IMR-90 (cell line): ENCODE measurements around the gene ZRSR2. TPM values are rescaled to one million over a fixed set of nuclear protein-coding genes. Genes with fewer than 3 reads are reported as not detected.

ENCODE experiments used
- ATAC-seq: fragments of 200-7000 bp; cut with Tn5 transposase; 2 replicates; pipeline ENCODE4 v1.9.1; 2020; ENCODE audit warnings: low read depth, mild to moderate bottlenecking, moderate library complexity
- BruUV-seq: library from RNA; stranded (reverse); fragments of 400-500 nt; replicated peaks from 2 replicates; lab custom pipeline; 2021; lab: Mats Ljungman, UMichigan
- CTCF ChIA-PET: fragments of 300-600 bp; formaldehyde crosslinking; extraction: SDS; loops from one replicate; lab custom pipeline; 2021; ENCODE audit warnings: antibody characterized with exemption; lab: Yijun Ruan, JAX
- POLR2A ChIA-PET: fragments of 300-600 bp; sonication (Branson Sonifier 250); formaldehyde crosslinking; loops from one replicate; lab custom pipeline; 2022; ENCODE audit warnings: antibody characterized with exemption; ENCODE audit not compliant: unreplicated experiment; lab: Charles Lee
- DNase-seq: peaks from one replicate; pipeline ENCODE4 v3.0.0; 2013
- H2AFZ ChIP-seq: replicated peaks from 2 replicates; pipeline ENCODE3; 2013; ENCODE audit warnings: low read length, mild to moderate bottlenecking; ENCODE audit not compliant: poor library complexity
- H2AK5ac ChIP-seq: 2 replicates; pipeline ENCODE4 v1.6.1; 2013; ENCODE audit warnings: low read depth, low read length, inconsistent platforms
- H2AK9ac ChIP-seq: replicated peaks from 2 replicates; pipeline ENCODE3; 2013; ENCODE audit warnings: mild to moderate bottlenecking, low read depth, low read length, moderate library complexity; ENCODE audit not compliant: poor library complexity
- H2BK120ac ChIP-seq: 2 replicates; pipeline ENCODE4 v1.6.1; 2013; ENCODE audit warnings: low read depth, low read length, inconsistent platforms
- H2BK15ac ChIP-seq: 3 replicates; pipeline ENCODE4 v1.6.1; 2013; ENCODE audit warnings: low read depth, low read length, inconsistent platforms
- H2BK20ac ChIP-seq: 2 replicates; pipeline ENCODE4 v1.6.1; 2013; ENCODE audit warnings: low read depth, mild to moderate bottlenecking, inconsistent platforms, low read length, moderate library complexity
- H2BK5ac ChIP-seq: 2 replicates; pipeline ENCODE4 v1.6.1; 2013; ENCODE audit warnings: mild to moderate bottlenecking, low read depth, low read length, inconsistent platforms; ENCODE audit not compliant: poor library complexity, severe bottlenecking
- H3K14ac ChIP-seq: replicated peaks from 2 replicates; pipeline ENCODE4 v1.6.1; 2013; ENCODE audit warnings: low read depth, low read length, inconsistent platforms
- H3K18ac ChIP-seq: 2 replicates; pipeline ENCODE4 v1.6.1; 2013; ENCODE audit warnings: low read depth, low read length, control low read depth
- H3K23ac ChIP-seq: 2 replicates; pipeline ENCODE4 v1.6.1; 2013; ENCODE audit warnings: low read depth, low read length, inconsistent platforms
- H3K27ac ChIP-seq: 2 replicates; pipeline ENCODE4 v1.5.1; 2013; ENCODE audit warnings: mild to moderate bottlenecking, control low read depth, low read length; ENCODE audit not compliant: insufficient read depth
- H3K27me3 ChIP-seq: 2 replicates; pipeline ENCODE4 v1.6.1; 2013; ENCODE audit warnings: low read length; ENCODE audit not compliant: control insufficient read depth, insufficient read depth
- H3K36me3 ChIP-seq: 2 replicates; pipeline ENCODE4 v1.6.1; 2013; ENCODE audit warnings: low read length, mixed read lengths; ENCODE audit not compliant: control insufficient read depth, insufficient read depth
- H3K4ac ChIP-seq: 2 replicates; pipeline ENCODE4 v1.6.1; 2013; ENCODE audit warnings: low read depth, low read length, inconsistent platforms
- H3K4me1 ChIP-seq: 2 replicates; pipeline ENCODE4 v1.6.1; 2013; ENCODE audit warnings: low read length, mixed read lengths; ENCODE audit not compliant: control insufficient read depth, insufficient read depth
- H3K4me2 ChIP-seq: 2 replicates; pipeline ENCODE4 v1.6.1; 2013; ENCODE audit warnings: low read depth, mild to moderate bottlenecking, control low read depth, low read length, moderate library complexity
- H3K4me3 ChIP-seq: 2 replicates; pipeline ENCODE4 v1.5.1; 2013; ENCODE audit warnings: low read depth, mild to moderate bottlenecking, control low read depth, low read length, moderate library complexity; ENCODE audit not compliant: insufficient read depth
- H3K56ac ChIP-seq: 2 replicates; pipeline ENCODE4 v1.6.1; 2013; ENCODE audit warnings: low read length, inconsistent platforms; ENCODE audit not compliant: insufficient read depth; ENCODE audit errors: extremely low read depth
- H3K79me1 ChIP-seq, 2 experiments: 2 replicates each; pipeline ENCODE4 v1.6.1; 2013; ENCODE audit warnings: low read length in 2 of 2, inconsistent platforms in 1 of 2, low read depth in 1 of 2
- H3K9ac ChIP-seq: 2 replicates; pipeline ENCODE4 v1.6.1; 2013; ENCODE audit warnings: low read depth, low read length, control low read depth
- H3K9me1 ChIP-seq: 2 replicates; pipeline ENCODE4 v1.6.1; 2013; ENCODE audit warnings: low read length, inconsistent platforms; ENCODE audit not compliant: insufficient read depth
- H3K9me3 ChIP-seq: 2 replicates; pipeline ENCODE4 v1.6.1; 2013; ENCODE audit warnings: low read length; ENCODE audit not compliant: control insufficient read depth, insufficient read depth
- H4K20me1 ChIP-seq: 2 replicates; pipeline ENCODE4 v1.6.1; 2013; ENCODE audit warnings: low read length, inconsistent platforms; ENCODE audit not compliant: insufficient read depth
- H4K5ac ChIP-seq: 2 replicates; pipeline ENCODE4 v1.6.1; 2013; ENCODE audit warnings: mild to moderate bottlenecking, low read depth, low read length, control low read depth
- H4K8ac ChIP-seq, 2 experiments: 2 replicates each; pipeline ENCODE4 v1.6.1; 2013; ENCODE audit warnings: low read depth in 2 of 2, low read length in 2 of 2, control low read depth in 1 of 2, inconsistent platforms in 1 of 2
- H4K91ac ChIP-seq: 2 replicates; pipeline ENCODE4 v1.6.1; 2013; ENCODE audit warnings: low read depth, low read length, inconsistent platforms; ENCODE audit not compliant: insufficient read depth
- BHLHE40 ChIP-seq: fragments of 150-350 bp; IDR thresholded peaks from 2 replicates; pipeline ENCODE4 v1.6.1; 2016; ENCODE audit warnings: mild to moderate bottlenecking, low read depth, low read length
- CEBPB ChIP-seq: IDR thresholded peaks from 2 replicates; pipeline ENCODE4 v1.6.1; 2012; ENCODE audit warnings: low read depth, low read length, improper control_type of control experiment
- CHD1 ChIP-seq: IDR thresholded peaks from 2 replicates; pipeline ENCODE4 v1.6.1; 2012; ENCODE audit warnings: low read depth, low read length, improper control_type of control experiment
- FOS ChIP-seq: fragments of 150-350 bp; IDR thresholded peaks from 2 replicates; pipeline ENCODE4 v1.6.1; 2016; ENCODE audit warnings: low read depth, low read length
- MAFK ChIP-seq: IDR thresholded peaks from 2 replicates; pipeline ENCODE4 v1.6.1; 2012; ENCODE audit warnings: low read depth, low read length, improper control_type of control experiment
- NFE2L2 ChIP-seq: fragments of 150-350 bp; IDR thresholded peaks from 2 replicates; pipeline ENCODE4 v1.6.1; 2016; ENCODE audit warnings: low read depth, mild to moderate bottlenecking, low read length
- POLR2A ChIP-seq: IDR thresholded peaks from 2 replicates; pipeline ENCODE4 v1.6.1; 2012; ENCODE audit warnings: mild to moderate bottlenecking, low read depth, low read length
- RAD21 ChIP-seq: IDR thresholded peaks from 2 replicates; pipeline ENCODE4 v1.6.1; 2012; ENCODE audit warnings: low read length, improper control_type of control experiment
- RCOR1 ChIP-seq: IDR thresholded peaks from 2 replicates; pipeline ENCODE4 v1.6.1; 2012; ENCODE audit warnings: mild to moderate bottlenecking, low read length, improper control_type of control experiment; ENCODE audit not compliant: insufficient replicate concordance
- SMC3 ChIP-seq: fragments of 150-350 bp; IDR thresholded peaks from 2 replicates; pipeline ENCODE4 v1.6.1; 2016; ENCODE audit warnings: low read depth, mild to moderate bottlenecking, antibody characterized with exemption, low read length, moderate library complexity
- WGBS, 2 experiments: methylation state at CpG; one replicate each; pipeline versions ENCODE4 v1.1.5 to v1.1.7; 2013; ENCODE audit warnings: missing lambda C conversion rate in 2 of 2; ENCODE audit not compliant: insufficient read length in 1 of 2; ENCODE audit errors: extremely low coverage in 2 of 2; 5-methylcytosine and 5-hydroxymethylcytosine counted together
- dilution Hi-C: fragments of 300-500 bp; cut with HindIII; formaldehyde crosslinking; loops from one replicate; pipeline ENCODE4 v1.14.3; 2018; ENCODE audit warnings: low sequenced_read_pairs; ENCODE audit not compliant: unreplicated experiment
- in situ Hi-C: fragments of 300-500 bp; cut with MboI; formaldehyde crosslinking; loops from 3 replicates; pipeline ENCODE4 v1.14.3; 2019; ENCODE audit warnings: low sequenced_read_pairs, inconsistent platforms, mixed read lengths
- intact Hi-C: fragments of 100-400 bp; cut with micrococcal nuclease; formaldehyde crosslinking; loops from 2 replicates; pipeline ENCODE4 v1.10.0; 2022
- polyA plus RNA-seq, 3 experiments: library from polyadenylated mRNA; depleted of rRNA; stranded (reverse); fragments of >200 nt; gene quantifications; 2 replicates each; pipeline ENCODE4 v1.2.3, GENCODE V29; 2012; ENCODE audit warnings: low replicate concordance in 1 of 3
- total RNA-seq: library from RNA; depleted of rRNA; stranded (reverse); fragments of >200 nt; gene quantifications from 2 replicates; pipeline ENCODE4 v1.2.3, GENCODE V29; 2012
- TF ChIP-seq, protein P1 (sequence below): conservative IDR thresholded peaks from 2 replicates; pipeline ENCODE4 v1.5.1; 2012; ENCODE audit warnings: mild to moderate bottlenecking, low read depth, low read length, improper control_type of control experiment
- TF ChIP-seq, protein P2 (sequence below): fragments of 150-350 bp; IDR thresholded peaks from 2 replicates; pipeline ENCODE4 v1.6.1; 2017; ENCODE audit warnings: mild to moderate bottlenecking, antibody characterized with exemption, low read length, low read depth

ZRSR2 gene
- total and polyA plus RNA-seq, 2 of the 4 experiments (the other 2 are of a cell fraction): 4.7 to 11.3 TPM

DNA sequence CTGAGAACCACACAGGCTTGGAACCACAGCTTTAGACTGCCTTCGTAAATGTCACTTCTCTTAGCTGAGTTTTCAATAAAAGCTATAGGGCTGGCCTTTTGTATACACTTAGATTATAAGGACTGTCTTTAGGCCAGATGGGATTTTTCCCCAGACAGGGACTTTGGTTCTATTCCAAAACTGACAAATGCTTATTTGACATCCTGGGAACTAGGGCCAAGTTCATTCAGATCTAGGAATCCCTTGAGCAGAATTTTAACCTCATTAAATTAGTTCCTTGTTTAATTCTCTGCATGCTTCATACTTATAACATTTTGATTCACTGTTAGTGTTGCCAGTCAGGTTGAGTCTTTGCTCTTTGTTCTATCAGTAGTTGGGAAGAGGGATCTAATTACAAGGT lies 23.1 kb downstream of the ZRSR2 start:
- CTCF ChIA-PET: no interaction called here
- Histone ChIP-seq H2BK20ac (no peak overlapping the region), H3K4me3 (no peak overlapping the region), H4K20me1 (no peaks in the 10 kb centered on the region), H3K36me3 (peaks cover 26% of the 10 kb centered on the region), H3K18ac (no peak overlapping the region), H3K14ac (no peak overlapping the region), H2AK9ac (no peak overlapping the region), H3K9me3 (no peaks in the 10 kb centered on the region), H3K4ac (no peak overlapping the region), H3K4me2 (no peak overlapping the region), H2BK15ac (no peak overlapping the region), H3K27me3 (no peaks in the 10 kb centered on the region), H3K23ac (no peak overlapping the region), H4K8ac (no peak overlapping the region), H2BK120ac (no peak overlapping the region), H2AFZ (no peak overlapping the region), H3K27ac (no peak overlapping the region), H3K9me1 (peaks cover 3% of the 10 kb centered on the region), H2BK5ac (no peak overlapping the region), H4K91ac (no peak overlapping the region), H4K5ac (no peak overlapping the region), H3K4me1 (peaks cover 2% of the 10 kb centered on the region; the same call in 1 of the 2 replicates), H2AK5ac (no peak overlapping the region), H3K79me1 (no peaks in the 10 kb centered on the region; a peak in 2 of 4 replicates), H3K9ac (no peak overlapping the region), H3K56ac (no peak overlapping the region)
- no peak for DNase-seq
- intact Hi-C loops (no loop called here), in situ Hi-C loops (loop anchor here (25.0 kb wide), 1 partner anchor 874 kb away; no protein-coding TSS in a partner anchor), dilution Hi-C loops (no loop called here)
- no CpG with 5 or more reads among the region's 1 CpG for WGBS, 2 experiments
- TF ChIP-seq RAD21 (no peak), MAFK (no peak), CEBPB (no peak), RCOR1 (no peak), SMC3 (no peak), POLR2A (no peak), FOS (no peak), BHLHE40 (no peak), NFE2L2 (no peak), CHD1 (no peak)
- TF ChIP-seq, protein P1, sequence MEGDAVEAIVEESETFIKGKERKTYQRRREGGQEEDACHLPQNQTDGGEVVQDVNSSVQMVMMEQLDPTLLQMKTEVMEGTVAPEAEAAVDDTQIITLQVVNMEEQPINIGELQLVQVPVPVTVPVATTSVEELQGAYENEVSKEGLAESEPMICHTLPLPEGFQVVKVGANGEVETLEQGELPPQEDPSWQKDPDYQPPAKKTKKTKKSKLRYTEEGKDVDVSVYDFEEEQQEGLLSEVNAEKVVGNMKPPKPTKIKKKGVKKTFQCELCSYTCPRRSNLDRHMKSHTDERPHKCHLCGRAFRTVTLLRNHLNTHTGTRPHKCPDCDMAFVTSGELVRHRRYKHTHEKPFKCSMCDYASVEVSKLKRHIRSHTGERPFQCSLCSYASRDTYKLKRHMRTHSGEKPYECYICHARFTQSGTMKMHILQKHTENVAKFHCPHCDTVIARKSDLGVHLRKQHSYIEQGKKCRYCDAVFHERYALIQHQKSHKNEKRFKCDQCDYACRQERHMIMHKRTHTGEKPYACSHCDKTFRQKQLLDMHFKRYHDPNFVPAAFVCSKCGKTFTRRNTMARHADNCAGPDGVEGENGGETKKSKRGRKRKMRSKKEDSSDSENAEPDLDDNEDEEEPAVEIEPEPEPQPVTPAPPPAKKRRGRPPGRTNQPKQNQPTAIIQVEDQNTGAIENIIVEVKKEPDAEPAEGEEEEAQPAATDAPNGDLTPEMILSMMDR: no peak
- TF ChIP-seq, protein P2, sequence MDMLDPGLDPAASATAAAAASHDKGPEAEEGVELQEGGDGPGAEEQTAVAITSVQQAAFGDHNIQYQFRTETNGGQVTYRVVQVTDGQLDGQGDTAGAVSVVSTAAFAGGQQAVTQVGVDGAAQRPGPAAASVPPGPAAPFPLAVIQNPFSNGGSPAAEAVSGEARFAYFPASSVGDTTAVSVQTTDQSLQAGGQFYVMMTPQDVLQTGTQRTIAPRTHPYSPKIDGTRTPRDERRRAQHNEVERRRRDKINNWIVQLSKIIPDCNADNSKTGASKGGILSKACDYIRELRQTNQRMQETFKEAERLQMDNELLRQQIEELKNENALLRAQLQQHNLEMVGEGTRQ: no peak
- ATAC-seq: no peak
- POLR2A ChIA-PET: no interaction called here
- no TSS peak for BruUV-seq
